Activated CD4-positive, CD25-positive, alpha-beta regulatory T cell treated with anti-CD3 and anti-CD28 coated beads, Interleukin-2, amount 50 U/mL, for 72 hours (primary cell): Measurements from ENCODE around the gene CCDC38.
A peak's percentile ranks its signal among the peaks of the same experiment; 100 is the strongest.
"Not testable (repeated sequence)": the region's sequence is repeated elsewhere in the genome, so short reads cannot be mapped to it uniquely, and the experiment has no call there.

Experiments used
- DNase-seq: peaks from one replicate; pipeline ENCODE4 v3.0.0; 2021

CCDC38 gene

GRCh38 chr12:95881331-95881955 is 61.0 kb downstream of the CCDC38 start:
- DNase-seq = no peak

- DNase-seq = no peak
These were observed 61.5 kb downstream of the CCDC38 start for GRCh38 chr12:95880895-95881294.

DNA sequence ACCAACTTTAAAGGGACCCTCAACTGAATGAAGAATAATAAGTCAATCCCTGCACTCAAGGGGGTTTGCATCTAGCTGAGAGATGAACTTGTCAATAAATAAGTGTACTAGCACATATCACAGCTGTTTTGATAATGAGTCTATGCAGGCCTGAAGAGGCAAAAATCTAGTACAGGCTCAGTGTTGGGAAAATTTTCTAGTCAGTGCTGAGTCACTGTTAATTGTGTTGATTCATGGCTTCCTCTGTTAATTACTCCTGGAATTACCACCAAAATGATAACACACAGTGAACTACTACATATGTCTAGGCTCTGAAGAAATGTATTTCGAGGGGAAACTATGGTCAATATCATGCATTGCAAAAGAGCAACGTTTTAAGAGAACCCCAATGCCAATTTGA is 64.8 kb downstream of the CCDC38 start:
- no peak for DNase-seq

DNA sequence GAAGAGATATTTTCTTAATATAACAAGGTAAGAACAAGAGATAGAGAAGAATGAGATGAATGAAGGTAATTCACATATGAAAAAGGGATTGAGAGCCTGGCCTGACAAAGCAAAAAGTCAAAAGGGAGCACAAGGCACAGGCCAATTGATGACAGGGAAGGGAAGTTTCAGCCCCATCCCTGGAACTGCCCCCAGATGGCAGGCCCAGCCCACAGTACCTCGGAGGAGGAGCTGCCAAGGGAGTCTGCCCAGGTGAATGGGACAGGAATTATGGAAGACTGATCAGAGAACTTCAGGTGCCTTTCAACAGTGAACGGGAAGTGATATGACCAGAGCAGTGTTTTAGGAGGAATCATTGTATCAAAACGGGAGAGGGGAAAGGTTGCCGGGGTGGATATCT is 68.0 kb downstream of the CCDC38 start:
- no peak for DNase-seq

DNA sequence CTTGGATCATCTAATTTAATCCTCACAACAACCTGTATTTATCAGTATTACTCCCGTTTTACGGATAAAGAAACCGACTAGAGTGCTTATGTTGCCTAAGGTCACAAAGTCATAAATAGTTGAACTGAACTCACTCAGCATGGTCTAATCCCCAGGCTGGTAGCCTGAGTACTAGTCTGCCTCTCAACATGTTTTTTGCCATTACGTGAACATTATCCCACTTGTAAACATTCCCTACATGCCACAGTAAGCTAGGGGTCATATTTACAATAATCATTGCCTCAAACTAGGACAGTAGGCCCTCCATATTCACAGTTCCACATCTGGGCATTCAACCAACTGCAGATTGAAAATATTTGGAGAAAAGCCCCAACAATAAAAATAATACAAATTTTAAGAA is 71.5 kb downstream of the CCDC38 start:
- DNase-seq = no peak

DNA sequence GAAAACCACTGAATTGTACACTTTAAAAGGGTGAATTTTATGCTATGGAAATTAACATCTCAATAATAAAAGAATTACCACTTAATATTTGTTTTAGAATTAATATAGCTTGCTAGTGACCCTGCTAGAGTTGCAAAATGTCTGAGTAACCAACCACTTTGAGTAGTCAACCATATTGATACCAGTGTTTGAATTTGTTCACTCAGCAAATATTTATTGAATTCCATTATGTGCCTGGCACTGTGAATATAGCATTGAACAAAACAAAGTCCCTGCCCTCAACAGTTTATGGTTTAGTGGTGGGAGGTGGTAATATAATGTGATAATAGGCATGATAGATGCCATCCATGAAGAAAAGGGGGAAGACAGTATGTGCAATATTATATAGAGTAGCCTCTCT is 79.1 kb downstream of the CCDC38 start:
- no peak for DNase-seq

DNA sequence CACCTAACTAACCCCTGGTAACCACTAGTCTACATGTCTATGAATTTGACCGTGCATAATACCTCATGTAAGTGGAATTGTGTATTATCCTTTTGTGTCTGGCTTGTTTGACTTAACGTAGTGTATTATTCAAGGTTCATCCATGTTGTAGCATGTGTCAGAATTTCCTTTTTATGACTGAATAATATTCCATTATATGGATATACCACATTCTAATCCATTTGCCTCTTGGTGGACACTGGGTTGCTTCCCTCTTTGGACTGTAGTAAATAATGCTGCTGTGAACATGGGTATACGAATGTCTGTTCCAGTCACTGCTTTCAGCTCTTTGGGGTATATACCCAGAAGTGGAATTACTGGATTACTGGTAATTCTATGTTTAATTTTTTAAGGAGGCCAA is 80.4 kb downstream of the CCDC38 start:
- DNase-seq = no peak

- no peak for DNase-seq
These were observed 82.2 kb downstream of the CCDC38 start for GRCh38 chr12:95859947-95860850.

DNA sequence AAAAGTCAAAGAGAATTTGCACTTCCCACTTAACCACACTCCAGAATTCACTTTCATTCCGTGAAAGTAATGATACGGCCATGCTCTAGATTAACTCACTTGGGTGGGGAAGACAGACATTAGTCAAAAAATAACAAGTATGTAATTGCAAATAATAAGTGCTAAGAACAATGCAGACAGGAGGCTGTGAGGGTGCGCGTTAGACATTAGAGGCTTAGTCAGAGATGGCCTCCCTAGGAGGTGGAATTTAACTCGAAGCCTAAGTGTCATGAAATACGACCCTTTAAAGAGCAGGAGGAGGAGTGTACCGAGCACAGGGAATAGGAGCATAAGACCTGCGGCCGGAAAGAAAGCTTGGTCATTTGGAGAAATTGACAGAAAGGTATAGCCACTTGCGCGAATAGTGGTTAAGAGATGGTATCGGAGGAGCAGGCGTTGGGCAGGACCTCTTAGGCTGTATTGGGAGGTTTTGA is 83.0 kb downstream of the CCDC38 start:
- DNase-seq = peak; percentile 32

DNA sequence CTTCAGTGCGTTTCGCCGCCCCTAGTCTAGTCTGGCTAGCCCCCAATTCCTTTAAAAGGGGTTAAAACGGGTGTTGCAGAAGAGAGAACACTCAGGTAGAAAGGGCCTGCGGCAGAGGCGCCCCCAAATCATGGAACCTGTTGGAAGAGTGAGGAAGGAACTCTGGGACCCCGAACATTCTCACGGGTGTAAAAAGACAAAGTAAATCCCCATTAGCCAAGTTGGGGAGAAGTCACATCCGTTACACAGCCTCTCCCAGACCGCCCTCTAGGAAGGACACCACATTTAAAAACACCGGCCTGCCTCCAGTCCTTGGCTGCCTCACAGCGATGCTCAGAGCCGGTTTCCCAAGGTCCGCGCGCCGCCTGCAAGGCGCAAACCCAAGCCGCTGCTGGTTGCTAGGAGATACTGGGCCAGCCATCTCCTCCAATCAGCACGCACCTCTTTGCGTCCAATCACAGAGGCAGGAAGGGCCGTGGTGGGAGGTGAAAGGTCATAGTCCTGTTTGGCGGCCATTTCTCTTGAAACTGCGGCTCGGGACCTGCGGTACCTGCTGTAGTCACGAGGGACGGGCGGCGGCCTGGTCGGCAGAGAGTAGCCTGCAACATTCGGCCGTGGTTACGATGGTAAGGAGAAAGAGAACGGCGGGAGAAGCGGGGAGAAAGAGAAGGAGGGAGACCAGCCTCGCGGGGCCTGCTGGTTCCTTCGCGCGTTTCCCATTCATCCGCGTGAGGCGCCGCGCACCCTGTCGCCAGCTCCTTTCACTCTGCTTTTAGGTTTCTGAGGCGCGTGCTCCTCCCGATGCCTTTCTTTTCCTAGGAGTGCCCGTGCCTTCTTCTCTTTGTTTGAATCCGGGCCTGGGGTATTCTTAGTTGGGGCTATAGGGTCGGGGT is 83.7 kb downstream of the CCDC38 start, which contains the start of gene SNRPF:
SNRPF (plus strand) TSS at position 502 of the 893 bp plus-strand sequence; CDS start at position 624, 122 bp downstream.
- peak; percentile 89 for DNase-seq

DNA sequence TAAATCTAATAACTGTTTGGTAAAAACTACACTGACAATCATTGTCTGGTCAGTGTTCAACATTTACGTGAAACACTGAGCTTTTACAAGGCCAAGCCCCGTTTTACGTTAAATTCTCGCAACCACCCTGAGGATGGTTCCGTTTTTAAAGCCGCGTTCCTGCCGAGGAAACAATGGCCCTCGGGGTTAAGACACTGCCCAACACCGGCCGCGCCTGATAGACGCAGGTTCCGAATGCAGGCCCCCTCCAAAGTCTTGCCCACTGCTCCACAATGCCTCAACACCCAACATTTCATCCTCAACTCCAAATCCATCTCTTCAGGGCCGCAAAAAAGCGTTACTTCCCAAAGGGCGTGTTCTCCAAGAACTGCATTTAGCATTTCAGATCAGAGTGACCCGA is 84.6 kb downstream of the CCDC38 start:
- DNase-seq = no peak

DNA sequence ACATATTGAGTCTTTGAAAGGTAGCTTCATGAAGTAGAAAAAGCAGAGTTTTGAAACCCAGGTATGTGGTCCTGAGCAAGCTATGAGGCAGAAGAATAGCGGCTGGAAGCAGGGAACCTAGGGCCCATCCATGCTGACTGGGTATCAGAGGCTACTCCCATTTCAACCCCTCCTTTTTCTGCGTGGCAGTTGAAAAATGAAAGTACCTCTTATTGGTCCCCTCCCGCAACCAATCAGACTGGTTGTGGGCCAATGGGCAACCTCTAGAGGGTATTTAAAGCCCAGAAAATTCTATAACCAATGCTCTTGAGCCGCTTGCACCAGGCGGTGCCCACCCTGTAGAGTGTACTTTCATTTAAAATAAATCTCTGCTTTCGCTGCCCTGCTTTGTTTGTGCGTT is 85.3 kb downstream of the CCDC38 start:
- no peak for DNase-seq

DNA sequence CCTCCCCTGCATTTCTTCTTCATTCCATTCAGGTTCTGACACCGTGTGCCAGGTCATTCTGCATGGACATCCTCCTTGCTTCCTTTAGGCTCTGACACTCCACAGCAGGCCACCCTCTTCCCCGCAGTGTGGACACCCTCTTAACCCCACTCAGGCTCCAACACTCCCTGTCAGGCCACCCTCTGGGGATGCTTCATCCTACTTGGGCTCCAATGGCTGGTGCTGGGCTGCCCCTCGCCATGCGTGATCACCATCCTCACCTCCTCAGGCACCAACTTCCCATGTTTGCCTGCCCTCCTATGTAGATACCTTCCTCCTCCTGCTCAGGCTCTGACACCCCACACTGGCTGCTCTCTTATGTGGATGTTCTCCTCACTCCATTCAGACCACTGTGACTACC is 90.3 kb downstream of the CCDC38 start:
- DNase-seq = no peak

DNA sequence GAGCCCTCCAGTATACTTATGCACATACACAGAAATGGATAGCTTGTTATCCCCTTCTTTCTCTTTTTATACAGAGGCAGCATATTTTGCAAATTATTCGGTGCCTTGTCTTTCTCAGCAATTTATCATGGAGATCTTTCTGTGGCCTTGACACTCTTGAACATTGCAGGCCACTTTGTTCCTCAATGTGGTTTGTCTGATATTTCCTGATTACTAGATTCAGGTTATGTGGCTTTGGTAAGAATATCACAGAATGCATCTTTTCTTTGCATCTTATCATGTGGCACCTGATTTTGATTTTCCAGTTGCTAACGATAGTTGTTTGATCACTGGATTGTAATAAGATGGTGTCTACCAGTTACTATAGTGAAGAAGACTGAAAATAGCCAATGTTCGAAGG is 90.8 kb downstream of the CCDC38 start:
- no peak for DNase-seq

- no peak for DNase-seq
These were observed 93.6 kb downstream of the CCDC38 start for GRCh38 chr12:95848575-95849388.

DNA sequence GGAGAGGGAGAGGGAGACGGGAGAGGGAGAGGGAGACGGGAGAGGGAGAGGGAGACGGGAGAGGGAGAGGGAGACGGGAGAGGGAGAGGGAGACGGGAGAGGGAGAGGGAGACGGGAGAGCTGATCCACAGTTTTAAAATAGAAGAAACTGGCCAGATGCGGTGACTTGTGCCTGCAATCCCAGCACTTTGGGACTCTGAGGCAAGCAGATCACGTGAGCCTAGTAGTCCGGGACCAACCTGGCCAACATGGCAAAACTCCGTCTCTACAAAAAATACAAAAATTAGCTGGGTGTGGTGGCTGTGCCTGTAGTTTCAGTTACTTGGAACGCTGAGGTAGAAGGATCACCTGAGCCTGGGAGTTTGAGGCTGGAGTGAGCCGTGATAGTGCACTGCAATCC is 100.0 kb downstream of the CCDC38 start:
- DNase-seq = not testable (repeated sequence)

GRCh38 chr12:95838125-95838524 is 104.3 kb downstream of the CCDC38 start:
- DNase-seq = no peak

- no peak for DNase-seq
These were observed 105.0 kb downstream of the CCDC38 start for GRCh38 chr12:95837240-95838038.

GRCh38 chr12:95836630-95837239 is 105.7 kb downstream of the CCDC38 start:
- no peak for DNase-seq

DNA sequence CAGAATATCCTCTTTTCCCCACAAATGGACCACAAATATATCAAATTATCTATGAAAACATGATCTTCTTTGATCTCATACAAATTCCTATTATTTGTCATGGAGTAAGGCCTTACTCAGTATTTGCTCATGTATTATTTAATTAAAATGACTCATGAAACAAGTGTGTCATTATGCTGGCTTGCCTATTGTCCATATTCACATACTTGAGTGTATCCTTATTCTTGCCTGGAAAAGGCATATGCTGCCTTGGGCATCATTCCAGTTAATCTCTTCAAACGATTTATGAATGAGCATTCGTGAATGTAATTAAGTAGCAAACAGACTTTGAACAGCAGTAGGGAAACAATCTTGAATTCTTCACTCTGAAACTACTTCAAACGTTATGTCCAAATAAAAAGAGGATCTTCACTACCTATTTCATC is 106.2 kb downstream of the CCDC38 start:
- DNase-seq = no peak

GRCh38 chr12:95834572-95834971 is 107.8 kb downstream of the CCDC38 start:
- no peak for DNase-seq
